Stimulated activated CD8-positive, alpha-beta memory T cell treated with anti-CD3 and anti-CD28 coated beads, Interleukin-15, amount 100 ng/mL, for 4 hours (primary cell): Measurements from ENCODE around the gene POGK.
"Not testable (repeated sequence)": the region's sequence is repeated elsewhere in the genome, so short reads cannot be mapped to it uniquely, and the experiment has no call there.

Experiments
- DNase-seq, 2 donors: peaks; one replicate each; pipeline ENCODE4 v3.0.0-alpha.2; 2020; ENCODE audit warnings: low read depth in 2 of 2

The POGK gene

GRCh38 chr1:166855558-166855957 lies 16.3 kb downstream of the POGK start:
- no peak for DNase-seq

GRCh38 chr1:166857995-166858394 lies 18.7 kb downstream of the POGK start:
- DNase-seq: no peak

- DNase-seq: no peak
These were observed 19.6 kb downstream of the POGK start for GRCh38 chr1:166858726-166859419.

- no peak for DNase-seq
These were observed 20.3 kb downstream of the POGK start for GRCh38 chr1:166859597-166859996.

- no peak for DNase-seq
These were observed 26.7 kb downstream of the POGK start for GRCh38 chr1:166865926-166866325.

- no peak for DNase-seq
These were observed 29.4 kb downstream of the POGK start for GRCh38 chr1:166868639-166869038.

- DNase-seq: no peak
These were observed 30.2 kb downstream of the POGK start for GRCh38 chr1:166869318-166870099.

- no peak for DNase-seq
These were observed 31.3 kb downstream of the POGK start for GRCh38 chr1:166870584-166870983.

- DNase-seq: no peak
These were observed 35.2 kb downstream of the POGK start for GRCh38 chr1:166874464-166874863.

GRCh38 chr1:166875302-166875733 lies 36.0 kb downstream of the POGK start:
- no peak for DNase-seq

GRCh38 chr1:166875734-166876539 lies 36.7 kb downstream of the POGK start, which contains the start of gene TADA1:
Gene TADA1 (minus strand): TSS chr1:166876264. CDS start chr1:166876233, 31 bp downstream.
- DNase-seq: peak; percentile 97 to 98

- DNase-seq: no peak
These were observed 37.2 kb downstream of the POGK start for GRCh38 chr1:166876540-166876838.

- DNase-seq: not testable (repeated sequence)
These were observed 39.1 kb downstream of the POGK start for GRCh38 chr1:166878173-166878917.

- no peak for DNase-seq
These were observed 43.6 kb downstream of the POGK start for GRCh38 chr1:166882893-166883292.

- no peak for DNase-seq
These were observed 44.9 kb downstream of the POGK start for GRCh38 chr1:166884040-166884642.

GRCh38 chr1:166884971-166885370 lies 45.7 kb downstream of the POGK start:
- no peak for DNase-seq

- no peak for DNase-seq
These were observed 49.3 kb downstream of the POGK start for GRCh38 chr1:166888373-166889111.

GRCh38 chr1:166889776-166890175 lies 50.5 kb downstream of the POGK start:
- no peak for DNase-seq

GRCh38 chr1:166895766-166896165 lies 56.5 kb downstream of the POGK start:
- DNase-seq: no peak

- no peak for DNase-seq
These were observed 60.5 kb downstream of the POGK start for GRCh38 chr1:166899769-166900168.

- no peak for DNase-seq
These were observed 61.7 kb downstream of the POGK start for GRCh38 chr1:166900987-166901386.
